H1 (cell line): Measurements from ENCODE around the gene TNFRSF1A. TPM values are rescaled to one million over a fixed set of nuclear protein-coding genes. Genes with fewer than 3 reads are reported as not detected.

Source experiments
- CTCF ChIA-PET: fragments of 300-600 bp; sonication (Branson Sonifier 250); formaldehyde crosslinking; loops from one replicate; lab custom pipeline; 2021; ENCODE audit not compliant: partially characterized antibody; lab: Charles Lee
- POLR2A ChIA-PET: fragments of 300-600 bp; sonication (Branson Sonifier 250); formaldehyde crosslinking; loops from one replicate; lab custom pipeline; 2021; ENCODE audit warnings: inconsistent platforms; ENCODE audit not compliant: partially characterized antibody; lab: Charles Lee
- DNase-seq, 2 experiments: peaks; one replicate each; pipeline versions ENCODE4 v3.0.0 to v3.0.0-alpha.2; 2010 to 2022; ENCODE audit warnings: low spot score in 2 of 2, low read depth in 1 of 2, mixed read lengths in 1 of 2
- FAIRE-seq: peaks from 2 replicates; lab custom pipeline; 2011; peaks lifted over from hg19 to GRCh38; lab: Jason Lieb, UNC
- H2AFZ ChIP-seq: 2 replicates; pipeline ENCODE4 v1.8.1; 2012; ENCODE audit warnings: low read length, inconsistent platforms
- H2AK5ac ChIP-seq: 2 replicates; pipeline ENCODE4 v1.6.1; 2013; ENCODE audit warnings: low read depth, low read length
- H2BK120ac ChIP-seq: replicated peaks from 2 replicates; pipeline ENCODE3; 2013; ENCODE audit warnings: low read depth, low read length, inconsistent platforms
- H2BK12ac ChIP-seq: 2 replicates; pipeline ENCODE4 v1.6.1; 2013; ENCODE audit warnings: low read depth, low read length
- H2BK15ac ChIP-seq: 2 replicates; pipeline ENCODE4 v1.6.1; 2013; ENCODE audit warnings: low read length
- H2BK20ac ChIP-seq: 2 replicates; pipeline ENCODE4 v1.6.1; 2013; ENCODE audit warnings: low read length
- H2BK5ac ChIP-seq: 2 replicates; pipeline ENCODE4 v1.6.1; 2013; ENCODE audit warnings: low read depth, low read length
- H3K14ac ChIP-seq: 2 replicates; pipeline ENCODE4 v1.6.1; 2013; ENCODE audit warnings: inconsistent platforms; ENCODE audit not compliant: insufficient read length
- H3K18ac ChIP-seq: 2 replicates; pipeline ENCODE4 v1.6.1; 2013; ENCODE audit warnings: low read length; ENCODE audit errors: extremely low read depth
- H3K23ac ChIP-seq: 2 replicates; pipeline ENCODE4 v1.6.1; 2013; ENCODE audit warnings: inconsistent platforms; ENCODE audit not compliant: insufficient read length
- H3K23me2 ChIP-seq: 2 replicates; pipeline ENCODE4 v1.6.1; 2013; ENCODE audit warnings: low read depth, low read length
- H3K27ac ChIP-seq: 2 replicates; pipeline ENCODE4 v1.6.1; 2011; ENCODE audit warnings: low read depth, low read length, inconsistent platforms
- H3K27me3 ChIP-seq, 4 experiments: replicated peaks in 1 of 4; 1 replicate in 1 of 4; 2 replicates in 3 of 4; pipeline versions ENCODE4 v1.6.1 to v1.8.1; 2011 to 2013; ENCODE audit warnings: low read length in 3 of 4, mild to moderate bottlenecking in 3 of 4, inconsistent platforms in 2 of 4, mixed read lengths in 2 of 4, moderate library complexity in 1 of 4; ENCODE audit not compliant: control insufficient read depth in 3 of 4, insufficient read depth in 3 of 4; ENCODE audit errors: extremely low read depth in 1 of 4
- H3K36me3 ChIP-seq, 4 experiments: 2 replicates each; pipeline versions ENCODE4 v1.6.1 to v1.8.1; 2011 to 2013; ENCODE audit warnings: mild to moderate bottlenecking in 4 of 4, low read length in 3 of 4, moderate library complexity in 2 of 4, control low read depth in 1 of 4, inconsistent platforms in 1 of 4; ENCODE audit not compliant: insufficient read depth in 4 of 4, control insufficient read depth in 2 of 4
- H3K4ac ChIP-seq: replicated peaks from 2 replicates; pipeline ENCODE3; 2013; ENCODE audit warnings: low read length, low read depth, mixed read lengths, inconsistent platforms; ENCODE audit not compliant: insufficient read length
- H3K4me1 ChIP-seq, 4 experiments: replicated peaks in 1 of 4; 1 replicate in 1 of 4; 2 replicates in 3 of 4; pipeline versions ENCODE4 v1.6.1 to v1.8.1; 2011 to 2013; ENCODE audit warnings: low read length in 3 of 4, inconsistent platforms in 2 of 4, mixed read lengths in 1 of 4; ENCODE audit not compliant: insufficient read depth in 4 of 4, control insufficient read depth in 3 of 4
- H3K4me2 ChIP-seq, 2 experiments: 2 replicates each; pipeline versions ENCODE4 v1.6.1 to v1.8.1; 2011 to 2013; ENCODE audit warnings: low read depth in 2 of 2, low read length in 2 of 2, control low read depth in 1 of 2, inconsistent platforms in 1 of 2, mild to moderate bottlenecking in 1 of 2; ENCODE audit not compliant: insufficient read depth in 1 of 2
- H3K4me3 ChIP-seq, 4 experiments: fragments of 200-600, 300-600 bp in 1 of 4; sonication (generic), shearing (Covaris generic), sonication (Bioruptor Twin) in 1 of 4; 2 replicates each; pipeline versions ENCODE4 v1.5.1 to v1.8.1; 2011 to 2016; ENCODE audit warnings: low read length in 4 of 4, low read depth in 3 of 4, control low read depth in 2 of 4, inconsistent platforms in 2 of 4, mild to moderate bottlenecking in 2 of 4, mixed read lengths in 1 of 4, moderate library complexity in 1 of 4; ENCODE audit not compliant: insufficient read depth in 2 of 4; ENCODE audit errors: extremely low read depth in 1 of 4
- H3K56ac ChIP-seq: replicated peaks from 2 replicates; pipeline ENCODE3; 2013; ENCODE audit warnings: low read depth, mild to moderate bottlenecking, mixed read lengths, low read length, inconsistent platforms; ENCODE audit not compliant: insufficient read length
- H3K79me1 ChIP-seq: 2 replicates; pipeline ENCODE4 v1.6.1; 2013; ENCODE audit warnings: low read depth, low read length, control low read depth
- H3K79me2 ChIP-seq, 2 experiments: 2 replicates each; pipeline versions ENCODE4 v1.6.1 to v1.8.1; 2012 to 2013; ENCODE audit warnings: low read length in 2 of 2, mild to moderate bottlenecking in 2 of 2, inconsistent platforms in 1 of 2; ENCODE audit not compliant: insufficient read depth in 2 of 2, control insufficient read depth in 1 of 2
- H3K9ac ChIP-seq, 4 experiments: replicated peaks in 1 of 4; 1 replicate in 1 of 4; 2 replicates in 3 of 4; pipeline versions ENCODE4 v1.6.1 to v1.8.1; 2011 to 2013; ENCODE audit warnings: low read depth in 3 of 4, low read length in 3 of 4, control low read depth in 2 of 4, mild to moderate bottlenecking in 2 of 4, moderate library complexity in 2 of 4, inconsistent platforms in 1 of 4; ENCODE audit errors: extremely low read depth in 1 of 4
- H3K9me3 ChIP-seq, 2 experiments: 2 replicates each; pipeline versions ENCODE4 v1.6.1 to v1.8.1; 2012 to 2013; ENCODE audit warnings: mild to moderate bottlenecking in 2 of 2, moderate library complexity in 2 of 2, control low read depth in 1 of 2, inconsistent platforms in 1 of 2, low read depth in 1 of 2, low read length in 1 of 2, mixed read lengths in 1 of 2; ENCODE audit not compliant: insufficient read depth in 2 of 2
- H4K20me1 ChIP-seq, 2 experiments: replicated peaks in 1 of 2; 2 replicates each; pipeline versions ENCODE3 to v1.8.1; 2011 to 2013; ENCODE audit warnings: inconsistent platforms in 2 of 2, low read length in 2 of 2, mild to moderate bottlenecking in 1 of 2; ENCODE audit not compliant: insufficient read depth in 2 of 2, control insufficient read depth in 1 of 2
- H4K5ac ChIP-seq: 2 replicates; pipeline ENCODE4 v1.6.1; 2013; ENCODE audit warnings: low read length, low read depth, mixed read lengths, inconsistent platforms; ENCODE audit not compliant: insufficient read length
- H4K8ac ChIP-seq: 2 replicates; pipeline ENCODE4 v1.8.0; 2013; ENCODE audit warnings: mild to moderate bottlenecking, moderate library complexity, low read length, inconsistent platforms; ENCODE audit not compliant: insufficient read depth; ENCODE audit errors: extremely low read depth
- H4K91ac ChIP-seq: replicated peaks from 2 replicates; pipeline ENCODE3; 2013; ENCODE audit warnings: low read length, mixed read lengths, inconsistent platforms; ENCODE audit not compliant: insufficient read length
- CBX8 ChIP-seq: fragments of 300-800, 300-1000 bp; sonication (generic); IDR thresholded peaks from 2 replicates; pipeline ENCODE4 v1.7.1; 2016; ENCODE audit warnings: low read depth, low read length, borderline replicate concordance
- HDAC2 ChIP-seq, 2 experiments: fragments of 300-600 bp in 1 of 2; sonication (generic) in 1 of 2; IDR thresholded peaks; 2 replicates each; pipeline ENCODE4 v1.6.1; 2011 to 2012; ENCODE audit warnings: low read depth in 2 of 2, low read length in 2 of 2, mild to moderate bottlenecking in 2 of 2, moderate library complexity in 2 of 2, borderline replicate concordance in 1 of 2, inconsistent platforms in 1 of 2
- MAFK ChIP-seq: IDR thresholded peaks from 2 replicates; pipeline ENCODE4 v1.6.1; 2012; ENCODE audit warnings: low read depth, mild to moderate bottlenecking, improper control_type of control experiment, low read length
- NRF1 ChIP-seq: IDR thresholded peaks from 2 replicates; pipeline ENCODE4 v1.6.1; 2011; ENCODE audit warnings: mild to moderate bottlenecking, low read depth, low read length, improper control_type of control experiment
- SP1 ChIP-seq: IDR thresholded peaks from 2 replicates; pipeline ENCODE4 v1.6.1; 2011; ENCODE audit warnings: low read depth, low read length
- SRF ChIP-seq: IDR thresholded peaks from 2 replicates; pipeline ENCODE4 v1.6.1; 2011; ENCODE audit warnings: mild to moderate bottlenecking, low read depth, low read length, moderate library complexity
- YY1 ChIP-seq: IDR thresholded peaks from 2 replicates; pipeline ENCODE4 v1.6.1; 2011; ENCODE audit warnings: low read depth, mild to moderate bottlenecking, low read length
- WGBS, 2 experiments: shearing (Covaris generic) in 1 of 2; methylation state at CpG; one replicate each; pipeline versions ENCODE4 v1.1.6 to v1.1.7; 2013 to 2015; ENCODE audit warnings: low lambda C conversion rate in 2 of 2, mixed read lengths in 2 of 2, inconsistent platforms in 1 of 2, low coverage in 1 of 2, missing lambda C conversion rate in 1 of 2; ENCODE audit not compliant: insufficient replicate concordance in 2 of 2, insufficient coverage in 1 of 2, insufficient read length in 1 of 2; ENCODE audit errors: extremely low coverage in 1 of 2, missing lambda C conversion rate in 1 of 2; 5-methylcytosine and 5-hydroxymethylcytosine counted together
- polyA plus RNA-seq, 7 experiments: library from polyadenylated mRNA; depleted of rRNA in 3 of 7; stranded (reverse) in 5 of 7; unstranded in 2 of 7; fragments of >200 nt in 5 of 7; fragments of 200-250 nt in 2 of 7; gene quantifications; 1 replicate in 5 of 7; 2 replicates in 1 of 7; 4 replicates in 1 of 7; pipeline versions ENCODE4 v1.2.1 to v1.2.3, GENCODE V29; 2011 to 2013; ENCODE audit warnings: missing spikeins in 2 of 7, mixed read lengths in 2 of 7
- total RNA-seq: library from RNA; stranded (reverse); fragmentation: NEBNext Ultra II Directional; extraction: Animal tissue kit (Norgen Biotek cat#: 25700); gene quantifications from 2 replicates; pipeline ENCODE4 v1.2.1, GENCODE V29; 2021

Gene TNFRSF1A
- total and polyA plus RNA-seq, 2 of the 8 experiments (the other 6 are each of a cell fraction or from before 2014, with no cell fraction given): 28.7 to 42.1 TPM

GRCh38 chr12:6302621-6303020 is 39.3 kb downstream of the TNFRSF1A start:
- Histone ChIP-seq H3K23me2 (no peaks in the 10 kb centered on the region), H3K27ac (no peak overlapping the region), H2BK5ac (no peak overlapping the region), H3K9me3 (no peaks in the 10 kb centered on the region), H4K91ac (no peak overlapping the region), H3K9ac (no peak overlapping the region), H3K4me3 (no peak overlapping the region), H3K79me1 (no peaks in the 10 kb centered on the region), H2BK12ac (no peak overlapping the region), H4K5ac (no peak overlapping the region), H3K4ac (no peak overlapping the region), H3K56ac (no peak overlapping the region), H4K8ac (no peak overlapping the region), H3K36me3 (no peaks in the 10 kb centered on the region), H4K20me1 (no peaks in the 10 kb centered on the region), H2BK15ac (no peak overlapping the region), H3K18ac (no peak overlapping the region), H3K79me2 (no peaks in the 10 kb centered on the region), H3K14ac (no peak overlapping the region), H3K23ac (no peak overlapping the region), H2BK20ac (no peak overlapping the region), H2BK120ac (no peak overlapping the region), H2AK5ac (no peak overlapping the region), H3K27me3 (no peaks in the 10 kb centered on the region; a peak in 1 of 7 replicates), H3K4me2 (no peak overlapping the region), H2AFZ (0 out of 2 replicates have a peak overlapping the region, but pooled peaks have one; percentile 39), H3K4me1 (peaks cover 0 to 3% (median 0%) of the 10 kb centered on the region in 4 experiments; a peak in 1 of 7 replicates)
- CTCF ChIA-PET: interaction anchor here (0.6 to 1.3 kb wide), 2 partner anchors 23 to 312 kb away, joined by 3 to 4 read pairs; no protein-coding TSS in a partner anchor
- POLR2A ChIA-PET: no interaction called here
- TF ChIP-seq SP1 (no peak), MAFK (no peak), YY1 (no peak), NRF1 (no peak), CBX8 (no peak), HDAC2 (IDR thresholded peaks at IDR 0.05; ENCODE audit: borderline replicate concordance in 1 of 2, low read depth in 2 of 2, low read length in 2 of 2) (no peak), SRF (no peak)
- FAIRE-seq (no peak), DNase-seq (no peak)
- 96% methylated on average over 3 of the region's 3 CpGs; no CpG with 5 or more reads in 1 of the 2 experiments for WGBS, 2 experiments
